Activated CD8-positive, alpha-beta T cell treated with anti-CD3 and anti-CD28 coated beads for 36 hours (primary cell): ENCODE data around the gene FAM53A. TPM values are rescaled to one million over a fixed set of nuclear protein-coding genes. Genes with fewer than 3 reads are reported as not detected.

Source experiments
- ATAC-seq: fragments of 200-7000 bp; cut with Tn5 transposase; one replicate; pipeline ENCODE4 v1.10.0; 2021; ENCODE audit warnings: mild to moderate bottlenecking, moderate library complexity
- CTCF ChIA-PET: fragments of 350-600 bp; sonication (Branson Sonifier 250); formaldehyde crosslinking; loops from one replicate; lab custom pipeline; 2021; ENCODE audit warnings: antibody characterized with exemption; lab: Charles Lee
- POLR2A ChIA-PET: fragments of 350-600 bp; sonication (Branson Sonifier 250); formaldehyde crosslinking; loops from one replicate; lab custom pipeline; 2021; ENCODE audit warnings: antibody characterized with exemption; lab: Charles Lee
- DNase-seq: peaks from one replicate; pipeline ENCODE4 v3.0.0-alpha.2; 2020
- H3K27ac Mint-ChIP-seq: one replicate; pipeline ENCODE4 v1.8.0; 2021; ENCODE audit warnings: mild to moderate bottlenecking, mixed read lengths
- H3K27me3 Mint-ChIP-seq: one replicate; pipeline ENCODE4 v1.8.0; 2021; ENCODE audit warnings: mixed read lengths
- H3K36me3 Mint-ChIP-seq: one replicate; pipeline ENCODE4 v1.8.0; 2021; ENCODE audit warnings: low read depth, mixed read lengths
- H3K4me1 Mint-ChIP-seq: one replicate; pipeline ENCODE4 v1.8.0; 2021; ENCODE audit warnings: low read depth, mixed read lengths
- H3K4me3 Mint-ChIP-seq: one replicate; pipeline ENCODE4 v1.8.0; 2021; ENCODE audit warnings: mild to moderate bottlenecking, moderate library complexity, mixed read lengths
- H3K9me3 Mint-ChIP-seq: one replicate; pipeline ENCODE4 v1.8.0; 2021; ENCODE audit warnings: mixed read lengths
- CTCF ChIP-seq: fragments of 200-600 bp; IDR thresholded peaks from one replicate; pipeline ENCODE4 v1.8.0; 2022; ENCODE audit warnings: antibody characterized with exemption, mild to moderate bottlenecking
- intact Hi-C: fragments of 100-400 bp; cut with micrococcal nuclease; formaldehyde crosslinking; loops from one replicate; pipeline ENCODE4 v1.10.0; 2022
- total RNA-seq, 2 experiments: library from RNA; stranded (reverse); gene quantifications; one replicate each; pipeline ENCODE4 v1.2.3, GENCODE V29; 2021

Gene FAM53A
- total RNA-seq, 2 experiments from 2014 or later = 1.2 to 1.8 TPM

- Mint-ChIP-seq H3K9me3 (no peaks in the 10 kb centered on the region), H3K27ac (peak within 1 kb of the TSS; percentile 100), H3K36me3 (peaks cover 66% of the 10 kb centered on the region), H3K27me3 (no peaks in the 10 kb centered on the region), H3K4me1 (peaks cover 54% of the 10 kb centered on the region), H3K4me3 (peak within 1 kb of the TSS; percentile 92)
- TF ChIP-seq CTCF = no peak
- POLR2A ChIA-PET = interaction anchor here (0.5 to 9.5 kb wide), 14 partner anchors 10 to 366 kb away, joined by 3 to 190 read pairs (median 4); partner anchors contain the start of genes TACC3 and TMEM129
- CTCF ChIA-PET = interaction anchor here (1.5 to 12.5 kb wide), 3 partner anchors 11 to 20 kb away, joined by 8 to 177 read pairs (median 12); no protein-coding TSS in a partner anchor
- DNase-seq = peak; percentile 99
- intact Hi-C loops = no loop called here
- peak; percentile 91 for ATAC-seq
Observed at GRCh38 chr4:1712216-1713002, 28.3 kb upstream of the FAM53A start, which contains the start of gene SLBP. TSS of gene SLBP (minus strand) at chr4:1712319. CDS start at chr4:1712188, 131 bp downstream.

GRCh38 chr4:1711571-1712215 is 27.6 kb upstream of the FAM53A start:
- ChIA-PET CTCF (interaction anchor here (1.5 to 12.5 kb wide), 3 partner anchors 12 to 19 kb away, joined by 8 to 177 read pairs (median 12); no protein-coding TSS in a partner anchor), POLR2A (interaction anchor here (0.7 to 9.5 kb wide), 12 partner anchors 9 to 151 kb away, joined by 3 to 190 read pairs (median 4); partner anchors contain the start of genes TACC3 and TMEM129)
- Mint-ChIP-seq H3K36me3 (peaks cover 66% of the 10 kb centered on the region), H3K9me3 (no peaks in the 10 kb centered on the region), H3K27ac (peak overlapping the region; percentile 91), H3K4me3 (peak overlapping the region; percentile 85), H3K27me3 (no peaks in the 10 kb centered on the region), H3K4me1 (peaks cover 55% of the 10 kb centered on the region)
- peak; percentile 6 for ATAC-seq
- intact Hi-C loops = no loop called here
- TF ChIP-seq CTCF = no peak
- peak; percentile 44 for DNase-seq

GRCh38 chr4:1711055-1711570 is 27.0 kb upstream of the FAM53A start:
- H3K27me3 Mint-ChIP-seq = no peaks in the 10 kb centered on the region
- TF ChIP-seq CTCF = no peak
- intact Hi-C loops = no loop called here
- H3K9me3 Mint-ChIP-seq = no peaks in the 10 kb centered on the region
- H3K4me3 Mint-ChIP-seq = peak overlapping the region; percentile 85
- ChIA-PET POLR2A (interaction anchor here (0.9 to 9.5 kb wide), 5 partner anchors 8 to 19 kb away, joined by 3 to 190 read pairs (median 26); partner anchors contain the start of genes TACC3 and TMEM129), CTCF (interaction anchor here (12.5 kb wide), 1 partner anchor 19 kb away, joined by 177 read pairs; no protein-coding TSS in a partner anchor)
- H3K27ac Mint-ChIP-seq = peak overlapping the region; percentile 91
- ATAC-seq = no peak
- peaks cover 70% of the 10 kb centered on the region for H3K36me3 Mint-ChIP-seq
- no peak for DNase-seq
- H3K4me1 Mint-ChIP-seq = peaks cover 55% of the 10 kb centered on the region

- H3K4me1 Mint-ChIP-seq = peaks cover 46% of the 10 kb centered on the region
- no peaks in the 10 kb centered on the region for H3K9me3 Mint-ChIP-seq
- TF ChIP-seq CTCF = no peak
- H3K4me3 Mint-ChIP-seq = peak overlapping the region; percentile 85
- ChIA-PET CTCF (interaction anchor here (1.0 to 12.5 kb wide), 6 partner anchors 13 to 38 kb away, joined by 3 to 177 read pairs (median 5); partner anchors contain the start of genes TACC3 and TMEM129), POLR2A (interaction anchor here (1.7 to 9.5 kb wide), 4 partner anchors 8 to 16 kb away, joined by 5 to 190 read pairs (median 46); partner anchors contain the start of genes TACC3 and TMEM129)
- intact Hi-C loops = no loop called here
- DNase-seq (no peak), ATAC-seq (no peak)
- H3K36me3 Mint-ChIP-seq = peaks cover 66% of the 10 kb centered on the region
- no peak overlapping the region for H3K27ac Mint-ChIP-seq
- H3K27me3 Mint-ChIP-seq = no peaks in the 10 kb centered on the region
Observed at GRCh38 chr4:1708581-1708980, 24.5 kb upstream of the FAM53A start.
